Measurements from ENCODE around the gene MFAP3. TPM values are rescaled to one million over a fixed set of nuclear protein-coding genes. Genes with fewer than 3 reads are reported as not detected.

Gene MFAP3
- total RNA-seq, 1 experiment from 2014 or later, result 18.5 TPM

DNA sequence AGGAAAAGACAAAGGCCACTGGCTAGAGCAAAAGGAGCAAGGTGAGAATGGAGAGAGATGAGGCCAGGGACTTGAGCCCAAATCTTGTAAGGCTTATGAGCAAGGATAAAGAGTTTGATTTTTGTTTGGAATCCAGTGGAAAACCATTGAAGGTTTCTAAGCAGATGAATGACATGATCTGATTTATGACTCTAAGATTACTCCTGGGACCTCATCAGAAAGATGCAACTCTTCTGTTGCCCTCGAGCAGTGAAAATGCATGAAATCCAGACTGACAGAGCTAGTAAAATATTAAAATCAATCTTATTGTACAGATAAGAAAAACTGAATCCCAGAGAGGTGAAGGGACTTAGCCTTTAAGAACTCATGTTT, 677 bp downstream of the MFAP3 start:
- no peak for ATAC-seq
- intact Hi-C loops (cut with micrococcal nuclease), result no loop called here
- H3K9me3 ChIP-seq (ENCODE audit: control insufficient read depth in 1 of 2, insufficient read depth in 1 of 2, low read depth in 1 of 2, low read length in 2 of 2), result no peaks in the 10 kb centered on the region

GRCh38 chr5:154042766-154043165, 4.0 kb downstream of the MFAP3 start:
- intact Hi-C loops (cut with micrococcal nuclease), result no loop called here
- H3K4me1 ChIP-seq (ENCODE audit: control insufficient read depth in 1 of 2, insufficient read depth in 2 of 2, low read length in 2 of 2), result peaks cover 4 to 8% of the 10 kb centered on the region in 2 experiments
- H3K4me3 ChIP-seq (replicated peaks in 1 of 2; ENCODE audit: low read depth in 1 of 2, low read length in 2 of 2), result no peak overlapping the region
- no peak overlapping the region for H3K4me2 ChIP-seq (ENCODE audit: low read length)
- ChIA-PET RAD21 (ENCODE audit: low non-redundant PET in 1 of 2, low total read pairs in 2 of 2, uncharacterized antibody in 2 of 2, unreplicated experiment in 2 of 2) (no interaction called here), POLR2A (no interaction called here), CTCF (interaction anchor here (1.1 kb wide), 1 partner anchor 30 kb away, joined by 3 read pairs; no protein-coding TSS in a partner anchor)
- H3K9me3 ChIP-seq (ENCODE audit: control insufficient read depth in 1 of 2, insufficient read depth in 1 of 2, low read depth in 1 of 2, low read length in 2 of 2), result no peaks in the 10 kb centered on the region
- H3K79me2 ChIP-seq (ENCODE audit: insufficient read depth, low read length), result peaks cover 68% of the 10 kb centered on the region
- no peak overlapping the region for H2AFZ ChIP-seq (ENCODE audit: low read depth, low read length, poor library complexity, severe bottlenecking)
- H3K27me3 ChIP-seq (ENCODE audit: insufficient read depth, low read length), result no peaks in the 10 kb centered on the region
- H3K9ac ChIP-seq (ENCODE audit: low read length), result no peak overlapping the region
- H3K36me3 ChIP-seq (ENCODE audit: control insufficient read depth in 1 of 2, insufficient read depth in 2 of 2, low read length in 2 of 2), result no peaks in the 10 kb centered on the region; a peak in 2 of 4 replicates
- no peak for ATAC-seq
- no peaks in the 10 kb centered on the region for H3K9me2 ChIP-seq (ENCODE audit: insufficient read depth)
- TF ChIP-seq POLR2A (IDR thresholded peaks at IDR 0.05; ENCODE audit: borderline replicate concordance, extremely low read depth, insufficient read depth, insufficient read length) (no peak), ZBTB33 (IDR thresholded peaks at IDR 0.05; ENCODE audit: extremely low read depth, insufficient replicate concordance, low read length) (no peak), SRF (IDR thresholded peaks at IDR 0.05; ENCODE audit: low read depth) (no peak), CTCF (IDR thresholded peaks at IDR 0.05 in 2 of 3, conservative IDR thresholded peaks at IDR 0.05 in 1 of 3; ENCODE audit: borderline replicate concordance in 1 of 3, insufficient read depth in 1 of 3, low read depth in 2 of 3, low read length in 2 of 3) (no peak)
- no peak overlapping the region for H3K27ac ChIP-seq (ENCODE audit: low read depth, low read length)
- H4K20me1 ChIP-seq (ENCODE audit: insufficient read depth), result no peaks in the 10 kb centered on the region; the same call in 1 of the 2 replicates
- DNase-seq (ENCODE audit: low read depth, low spot score), result no peak
- no TSS peak for BruUV-seq (replicated peaks)

More for the DNA sequence above, 677 bp downstream of the MFAP3 start:
- no peaks in the 10 kb centered on the region for H3K9me2 ChIP-seq (ENCODE audit: insufficient read depth)
- peak overlapping the region; percentile 84 to 95 for H3K4me3 ChIP-seq (replicated peaks in 1 of 2; ENCODE audit: low read depth in 1 of 2, low read length in 2 of 2)
- no peaks in the 10 kb centered on the region for H3K27me3 ChIP-seq (ENCODE audit: insufficient read depth, low read length)
- DNase-seq (ENCODE audit: low read depth, low spot score), result no peak
- peak overlapping the region; percentile 42 for H2AFZ ChIP-seq (ENCODE audit: low read depth, low read length, poor library complexity, severe bottlenecking)
- TF ChIP-seq ZBTB33 (IDR thresholded peaks at IDR 0.05; ENCODE audit: extremely low read depth, insufficient replicate concordance, low read length), result no peak
- no peak for TF ChIP-seq YY1 (IDR thresholded peaks at IDR 0.05; ENCODE audit: extremely low read depth, insufficient replicate concordance, low read depth, low read length)
- no peak for TF ChIP-seq ELF1 (IDR thresholded peaks at IDR 0.05; ENCODE audit: borderline replicate concordance, low read depth)
- peak overlapping the region; percentile 81 for H3K4me2 ChIP-seq (ENCODE audit: low read length)
- no peaks in the 10 kb centered on the region; a peak in 2 of 4 replicates for H3K36me3 ChIP-seq (ENCODE audit: control insufficient read depth in 1 of 2, insufficient read depth in 2 of 2, low read length in 2 of 2)
- peaks cover 49% of the 10 kb centered on the region for H3K79me2 ChIP-seq (ENCODE audit: insufficient read depth, low read length)
- no peak overlapping the region for H3K27ac ChIP-seq (ENCODE audit: low read depth, low read length)
- H4K20me1 ChIP-seq (ENCODE audit: insufficient read depth), result no peaks in the 10 kb centered on the region; the same call in 1 of the 2 replicates
- no TSS peak for BruUV-seq (replicated peaks)
- peaks cover 7 to 11% of the 10 kb centered on the region in 2 experiments for H3K4me1 ChIP-seq (ENCODE audit: control insufficient read depth in 1 of 2, insufficient read depth in 2 of 2, low read length in 2 of 2)
- ChIA-PET CTCF (interaction anchor here (1.0 kb wide), 2 partner anchors 33 to 59 kb away, joined by 3 to 8 read pairs; no protein-coding TSS in a partner anchor), RAD21 (ENCODE audit: low non-redundant PET in 1 of 2, low total read pairs in 2 of 2, uncharacterized antibody in 2 of 2, unreplicated experiment in 2 of 2) (interaction anchor here (0.7 to 1.0 kb wide), 2 partner anchors 33 to 65 kb away, joined by 3 read pairs; no protein-coding TSS in a partner anchor), POLR2A (interaction anchor here (0.7 to 1.7 kb wide), 3 partner anchors 9 to 19 kb away, joined by 4 to 7 read pairs (median 5); no protein-coding TSS in a partner anchor)
- peak overlapping the region; percentile 74 for H3K9ac ChIP-seq (ENCODE audit: low read length)
